ENCODE measurements around the gene PLEKHF1. TPM values are rescaled to one million over a fixed set of nuclear protein-coding genes. Genes with fewer than 3 reads are reported as not detected.
"Not testable (repeated sequence)": the region's sequence is repeated elsewhere in the genome, so short reads cannot be mapped to it uniquely, and the experiment has no call there.

PLEKHF1 gene
- total RNA-seq, 1 donor from 2014 or later = 43.6 TPM

- no peak for DNase-seq (ENCODE audit: missing footprints)
- intact Hi-C loops (cut with DNase I) = no loop called here
- ATAC-seq = peak; percentile 80
These were observed 43.5 kb downstream of the PLEKHF1 start for GRCh38 chr19:29708554-29709439.

DNA sequence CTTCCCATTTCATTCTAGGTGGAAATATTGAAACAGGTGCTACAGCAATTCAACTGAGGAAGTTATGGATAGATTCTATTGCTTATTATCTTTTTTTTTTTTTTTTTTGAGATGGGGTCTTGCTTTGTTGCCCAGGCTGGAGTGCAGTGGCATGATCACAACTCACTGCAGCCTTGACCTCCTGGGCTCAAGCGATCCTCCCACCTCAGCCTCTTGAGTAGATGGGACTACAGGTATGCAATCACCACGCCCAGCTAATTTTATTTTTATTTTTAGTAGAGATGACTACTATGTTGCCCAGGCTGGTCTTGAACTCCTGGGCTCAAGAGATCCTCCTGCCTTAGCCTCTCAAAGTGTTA is 44.2 kb downstream of the PLEKHF1 start:
- ATAC-seq; DNase-seq (ENCODE audit: missing footprints); intact Hi-C loops (cut with DNase I): not testable (repeated sequence)

GRCh38 chr19:29711584-29712132 is 46.4 kb downstream of the PLEKHF1 start:
- intact Hi-C loops (cut with DNase I) = no loop called here
- DNase-seq (ENCODE audit: missing footprints) (no peak), ATAC-seq (no peak)

DNA sequence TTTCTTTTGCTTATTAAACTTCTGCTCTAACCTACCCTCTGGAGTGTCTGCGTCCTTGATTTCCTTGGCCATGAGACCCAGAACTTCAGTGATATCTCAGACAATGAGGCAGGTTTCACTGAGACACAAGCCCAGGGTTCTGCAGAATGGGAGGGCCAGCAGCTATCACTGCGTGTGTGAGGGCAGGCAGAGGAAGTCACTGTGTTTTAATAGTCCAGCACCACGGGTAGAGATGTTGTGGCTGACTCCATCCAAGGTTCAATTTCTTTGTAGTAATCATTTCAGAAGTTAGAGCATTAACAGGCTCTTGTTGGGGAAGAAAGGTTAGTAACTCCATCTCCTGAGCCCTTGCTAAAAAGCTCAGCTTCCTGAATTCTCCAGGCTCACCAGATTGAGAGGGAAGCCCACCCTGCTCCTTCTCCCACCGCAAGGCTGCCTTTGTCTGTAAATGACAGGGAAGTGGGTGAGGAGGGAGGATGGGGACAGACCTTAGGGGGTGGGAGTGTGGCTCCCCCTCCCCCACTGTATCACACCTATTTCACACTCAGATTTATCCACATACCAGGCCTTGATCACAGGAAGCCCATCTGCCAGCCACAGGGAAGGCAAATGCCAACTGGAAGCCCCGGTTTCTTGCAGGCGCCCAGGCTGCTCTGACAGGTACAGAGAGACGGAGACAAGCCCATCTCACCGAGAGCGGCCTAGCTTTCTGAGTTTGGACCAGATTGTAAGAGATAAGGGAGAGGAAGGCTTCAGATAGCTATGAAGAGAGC is 47.7 kb downstream of the PLEKHF1 start:
- intact Hi-C loops (cut with DNase I) = no loop called here
- no peak for ATAC-seq
- no peak for DNase-seq (ENCODE audit: missing footprints)

GRCh38 chr19:29714371-29714952 is 49.2 kb downstream of the PLEKHF1 start:
- ATAC-seq (no peak), DNase-seq (ENCODE audit: missing footprints) (no peak)
- intact Hi-C loops (cut with DNase I) = loop anchor here (2.0 kb wide), 1 partner anchor 50 kb away; the partner anchor contains the start of gene PLEKHF1

- intact Hi-C loops (cut with DNase I) = loop anchor here (2.0 kb wide), 1 partner anchor 50 kb away; the partner anchor contains the start of gene PLEKHF1
- ATAC-seq = peak; percentile 82
- DNase-seq (ENCODE audit: missing footprints) = peak; percentile 80
These were observed 49.9 kb downstream of the PLEKHF1 start, which contains the start of gene C19orf12 for GRCh38 chr19:29714953-29715700. TSS of gene C19orf12 (minus strand) at chr19:29715261. CDS start at chr19:29708413, 6,848 bp downstream.

DNA sequence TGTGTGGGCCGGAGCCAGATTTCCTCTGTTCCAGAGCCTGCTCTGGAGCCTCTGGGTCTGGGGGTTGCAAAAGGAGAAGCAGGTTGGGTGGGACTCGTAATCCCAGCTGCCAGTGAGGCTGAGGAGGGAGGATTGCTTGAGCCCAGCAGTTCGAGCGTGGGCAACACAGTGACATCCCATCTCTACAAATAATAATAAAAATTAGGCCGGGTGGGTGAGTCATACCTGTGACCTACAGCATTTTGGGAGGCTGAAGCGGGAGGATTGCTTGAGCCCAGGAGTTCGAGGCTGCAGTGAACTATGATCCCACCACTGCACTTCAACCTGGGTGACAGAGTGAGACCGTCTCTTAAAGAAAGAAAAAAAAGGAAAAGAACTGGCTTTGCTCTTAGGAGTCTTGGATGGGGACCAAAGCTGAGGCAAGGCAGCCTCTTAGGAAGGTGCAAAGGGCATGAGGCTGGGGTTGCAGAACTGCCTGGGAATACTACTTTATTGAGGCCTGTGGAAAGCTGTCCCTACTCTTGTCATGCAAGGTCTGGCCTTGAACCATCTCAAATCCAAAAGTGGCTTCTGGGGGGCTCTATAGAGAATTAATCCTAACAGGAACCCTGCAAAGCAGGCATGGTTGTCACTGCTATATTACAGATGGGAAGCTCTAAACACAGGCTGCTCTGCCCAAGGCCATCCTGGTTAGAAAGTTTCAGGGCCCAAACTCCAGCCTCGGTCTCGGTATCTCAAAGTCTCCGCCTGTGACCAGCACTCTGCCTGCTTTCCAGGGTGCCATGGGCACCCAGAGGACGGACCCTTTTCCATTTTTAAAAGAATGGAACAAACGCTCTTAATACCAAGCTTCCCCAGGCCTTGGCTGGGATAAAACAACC is 50.7 kb downstream of the PLEKHF1 start:
- ATAC-seq = peak; percentile 12
- intact Hi-C loops (cut with DNase I) = loop anchor here (1.0 to 2.0 kb wide), 4 partner anchors 22 to 110 kb away; partner anchors contain the start of genes PLEKHF1 and POP4

GRCh38 chr19:29717051-29717450 is 51.8 kb downstream of the PLEKHF1 start:
- ATAC-seq (no peak), DNase-seq (ENCODE audit: missing footprints) (no peak)
- intact Hi-C loops (cut with DNase I) = no loop called here

More for the DNA sequence above, 50.7 kb downstream of the PLEKHF1 start:
- DNase-seq (ENCODE audit: missing footprints) = no peak

DNA sequence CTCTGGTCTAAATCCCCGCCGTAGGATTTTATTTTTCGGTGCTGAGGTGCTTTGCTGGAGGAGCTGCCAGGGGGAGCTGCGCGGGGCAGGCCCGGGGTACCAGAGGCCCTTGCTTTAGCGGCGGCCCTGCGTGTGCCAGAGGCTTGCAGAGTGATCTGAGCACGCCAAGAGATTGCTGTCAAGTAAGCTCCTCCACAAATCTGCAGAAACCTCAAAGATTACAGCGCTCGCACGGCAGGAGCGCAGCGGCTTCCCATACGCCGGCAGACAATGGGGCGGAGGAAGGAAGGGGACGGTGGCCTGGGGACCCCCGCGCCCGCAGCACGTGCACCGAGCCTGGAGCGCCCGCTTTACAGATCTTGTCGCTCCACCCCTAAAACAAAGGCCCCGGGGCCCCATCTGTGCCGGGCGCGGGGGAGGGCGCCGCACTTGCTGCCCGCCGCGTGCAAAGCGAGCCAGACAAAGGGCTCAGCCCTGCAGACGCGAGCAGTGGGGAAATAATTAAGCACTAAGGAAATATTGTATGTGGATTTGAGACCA is 58.9 kb downstream of the PLEKHF1 start:
- DNase-seq (ENCODE audit: missing footprints) = no peak
- peak; percentile 43 for ATAC-seq
- intact Hi-C loops (cut with DNase I) = no loop called here

DNA sequence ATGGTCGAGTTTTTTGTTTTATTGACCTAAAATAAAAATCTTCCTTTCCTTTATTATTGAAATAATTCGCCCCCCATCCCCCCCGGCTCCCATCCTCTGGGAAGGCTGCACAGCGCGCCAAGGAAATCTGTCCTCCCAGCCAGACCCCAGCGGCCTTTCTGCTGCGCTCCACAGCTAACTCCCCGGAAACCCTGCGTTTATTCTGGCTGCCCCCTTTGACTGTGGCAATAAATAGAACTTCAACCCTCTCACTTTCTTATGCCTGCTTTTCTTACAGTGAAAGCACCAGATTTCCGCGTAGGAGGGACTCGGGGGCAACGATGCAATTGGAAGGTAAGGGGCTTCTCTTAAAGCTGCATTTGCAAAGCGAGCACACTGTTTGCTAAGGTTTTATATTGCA is 59.5 kb downstream of the PLEKHF1 start:
- ATAC-seq = no peak
- intact Hi-C loops (cut with DNase I) = no loop called here
- no peak for DNase-seq (ENCODE audit: missing footprints)

Other genes with a start within 250 kb of the PLEKHF1 start
- gene VSTM2B, start 139.5 kb upstream of the PLEKHF1 start, total RNA-seq = not detected
- gene POP4, start 59.2 kb upstream of the PLEKHF1 start, total RNA-seq = 58.0 TPM
- 64.2 TPM for gene C19orf12, start 49.8 kb downstream of the PLEKHF1 start, total RNA-seq
- gene CCNE1, start 146.5 kb downstream of the PLEKHF1 start, total RNA-seq = 3.1 TPM